IMR-90 (cell line): Measurements from ENCODE around the gene CSPG5. TPM values are rescaled to one million over a fixed set of nuclear protein-coding genes. Genes with fewer than 3 reads are reported as not detected.

ENCODE experiments used
- CTCF ChIP-seq: conservative IDR thresholded peaks from 2 replicates; pipeline ENCODE4 v1.5.1; 2012; ENCODE audit warnings: mild to moderate bottlenecking, low read depth, low read length, improper control_type of control experiment
- MAFK ChIP-seq: IDR thresholded peaks from 2 replicates; pipeline ENCODE4 v1.6.1; 2012; ENCODE audit warnings: low read depth, low read length, improper control_type of control experiment
- RCOR1 ChIP-seq: IDR thresholded peaks from 2 replicates; pipeline ENCODE4 v1.6.1; 2012; ENCODE audit warnings: mild to moderate bottlenecking, low read length, improper control_type of control experiment; ENCODE audit not compliant: insufficient replicate concordance
- polyA plus RNA-seq, 3 experiments: library from polyadenylated mRNA; depleted of rRNA; stranded (reverse); fragments of >200 nt; gene quantifications; 2 replicates each; pipeline ENCODE4 v1.2.3, GENCODE V29; 2012; ENCODE audit warnings: low replicate concordance in 1 of 3
- total RNA-seq: library from RNA; depleted of rRNA; stranded (reverse); fragments of >200 nt; gene quantifications from 2 replicates; pipeline ENCODE4 v1.2.3, GENCODE V29; 2012

Gene CSPG5
- total and polyA plus RNA-seq, 2 of the 4 experiments (the other 2 are of a cell fraction): under 0.01 to 0.10 TPM

GRCh38 chr3:47578691-47579632 lies at the start of gene CSPG5 (continued):
- no peak for TF ChIP-seq CTCF
- TF ChIP-seq MAFK: no peak
- TF ChIP-seq RCOR1: no peak
